HepG2 (cell line): ENCODE data around the gene ZNF207. TPM values are rescaled to one million over a fixed set of nuclear protein-coding genes. Genes with fewer than 3 reads are reported as not detected.

Experiments
- ATAC-seq: fragments of 200-7000 bp; cut with Tn5 transposase; 3 replicates; pipeline ENCODE4 v1.9.1; 2020; ENCODE audit warnings: mild to moderate bottlenecking, moderate library complexity
- BruUV-seq: library from RNA; stranded (reverse); fragments of 400-500 nt; replicated peaks from 2 replicates; lab custom pipeline; 2021; lab: Mats Ljungman, UMichigan
- CTCF ChIA-PET: fragments of 300-600 bp; formaldehyde crosslinking; extraction: SDS; loops from one replicate; lab custom pipeline; 2021; ENCODE audit warnings: low total read pairs, inconsistent platforms, low intra/inter-chr PET ratio; lab: Yijun Ruan, JAX
- POLR2A ChIA-PET: fragments of 350-600 bp; sonication (Branson Sonifier 250); formaldehyde crosslinking; loops from one replicate; lab custom pipeline; 2020; ENCODE audit warnings: antibody characterized with exemption, inconsistent platforms; lab: Yijun Ruan, JAX
- DNase-seq: peaks from one replicate; pipeline ENCODE4 v3.0.0-alpha.2; 2015; ENCODE audit warnings: low spot score
- FAIRE-seq: peaks from 3 replicates; lab custom pipeline; 2011; peaks lifted over from hg19 to GRCh38; lab: Jason Lieb, UNC
- H2AFZ ChIP-seq: one replicate; pipeline ENCODE4 v1.6.1; 2011; ENCODE audit warnings: low read length, inconsistent platforms
- H3K27ac ChIP-seq: fragments of 300-600 bp; 3 replicates; pipeline ENCODE4 v1.8.0; 2011; ENCODE audit warnings: mixed run types, mild to moderate bottlenecking, mixed read lengths, low read length, inconsistent platforms; ENCODE audit not compliant: insufficient read depth; ENCODE audit errors: extremely low read length
- H3K27me3 ChIP-seq, 2 experiments: fragments of 200-600 bp in 1 of 2; 2 replicates in 1 of 2; 3 replicates in 1 of 2; pipeline versions ENCODE4 v1.6.0 to v1.8.0; 2011; ENCODE audit warnings: low read length in 2 of 2, mild to moderate bottlenecking in 2 of 2, moderate library complexity in 2 of 2, inconsistent platforms in 1 of 2; ENCODE audit not compliant: insufficient read depth in 2 of 2, control insufficient read depth in 1 of 2
- H3K36me3 ChIP-seq, 2 experiments: fragments of 200-600 bp in 1 of 2; replicated peaks in 1 of 2; 2 replicates in 1 of 2; 3 replicates in 1 of 2; pipeline versions ENCODE4 v1.5.1 to v1.8.0; 2011; ENCODE audit warnings: low read length in 2 of 2, inconsistent platforms in 1 of 2; ENCODE audit not compliant: insufficient read depth in 2 of 2, control insufficient read depth in 1 of 2
- H3K4me1 ChIP-seq: 2 replicates; pipeline ENCODE4 v1.5.1; 2012; ENCODE audit warnings: low read length, inconsistent platforms; ENCODE audit not compliant: insufficient read depth
- H3K4me2 ChIP-seq: 2 replicates; pipeline ENCODE4 v1.6.0; 2011; ENCODE audit warnings: low read depth, low read length, inconsistent platforms
- H3K4me3 ChIP-seq, 3 experiments: fragments of 200-600 bp in 1 of 3; sonication (generic), shearing (Covaris generic) in 1 of 3; replicated peaks in 1 of 3; 2 replicates each; pipeline ENCODE4 v1.5.1; 2011 to 2016; ENCODE audit warnings: low read length in 3 of 3, inconsistent platforms in 2 of 3, low read depth in 2 of 3, mild to moderate bottlenecking in 2 of 3, control low read depth in 1 of 3, mixed read lengths in 1 of 3; ENCODE audit not compliant: insufficient read depth in 1 of 3
- H3K79me2 ChIP-seq: one replicate; pipeline ENCODE4 v1.6.1; 2011; ENCODE audit warnings: low read length, inconsistent platforms; ENCODE audit not compliant: insufficient read depth
- H3K9ac ChIP-seq: 2 replicates; pipeline ENCODE4 v1.6.0; 2011; ENCODE audit warnings: mild to moderate bottlenecking, low read depth, low read length, inconsistent platforms; ENCODE audit not compliant: insufficient read depth
- H3K9me3 ChIP-seq: 2 replicates; pipeline ENCODE4 v1.5.1; 2012; ENCODE audit warnings: mild to moderate bottlenecking, low read length
- H4K20me1 ChIP-seq: 2 replicates; pipeline ENCODE4 v1.6.0; 2011; ENCODE audit warnings: inconsistent platforms, mild to moderate bottlenecking, low read length, moderate library complexity; ENCODE audit not compliant: insufficient read depth
- ATRX ChIP-seq: sonication (generic); formaldehyde crosslinking; IDR thresholded peaks from 2 replicates; pipeline ENCODE4 v1.4.0; 2020; ENCODE audit warnings: missing genetic modification reagents, borderline replicate concordance
- DPF2 ChIP-seq: sonication (generic); formaldehyde crosslinking; IDR thresholded peaks from 2 replicates; pipeline ENCODE4 v1.4.0; 2020; ENCODE audit warnings: mild to moderate bottlenecking, low read depth, missing genetic modification reagents, borderline replicate concordance
- FOXA1 ChIP-seq, 2 experiments: fragments of 450-650 bp in 1 of 2; sonication (generic) in 1 of 2; formaldehyde crosslinking in 1 of 2; IDR thresholded peaks; 2 replicates each; pipeline versions ENCODE4 v1.4.0 to v1.6.1; 2016 to 2020; ENCODE audit warnings: missing genetic modification reagents in 1 of 2
- KLF9 ChIP-seq: IDR thresholded peaks from 2 replicates; pipeline ENCODE4 v1.6.1; 2016; ENCODE audit warnings: low read depth
- NONO ChIP-seq, 2 experiments: fragments of 450-650 bp in 1 of 2; sonication (generic) in 1 of 2; formaldehyde crosslinking in 1 of 2; IDR thresholded peaks in 1 of 2; conservative IDR thresholded peaks in 1 of 2; 2 replicates each; pipeline versions ENCODE4 v1.6.1 to v1.8.0; 2017 to 2022; ENCODE audit warnings: mild to moderate bottlenecking in 1 of 2, missing genetic modification reagents in 1 of 2, moderate library complexity in 1 of 2
- SMAD1 ChIP-seq: sonication (generic); formaldehyde crosslinking; IDR thresholded peaks from 2 replicates; pipeline ENCODE4 v1.4.0; 2020; ENCODE audit warnings: missing genetic modification reagents, low read depth, mild to moderate bottlenecking, borderline replicate concordance
- SOX6 ChIP-seq, 2 experiments: fragments of 450-650 bp in 1 of 2; sonication (generic) in 1 of 2; formaldehyde crosslinking in 1 of 2; IDR thresholded peaks; 2 replicates each; pipeline versions ENCODE4 v1.4.0 to v1.6.1; 2017 to 2020; ENCODE audit warnings: antibody characterized with exemption in 1 of 2, mild to moderate bottlenecking in 1 of 2, missing genetic modification reagents in 1 of 2
- ZNF160 ChIP-seq: sonication (generic); formaldehyde crosslinking; IDR thresholded peaks from 2 replicates; pipeline ENCODE4 v1.8.0; 2022; ENCODE audit warnings: mild to moderate bottlenecking, inconsistent platforms, missing genetic modification reagents
- ZNF367 ChIP-seq: sonication (generic); formaldehyde crosslinking; IDR thresholded peaks from 2 replicates; pipeline ENCODE4 v1.4.0; 2020; ENCODE audit warnings: missing genetic modification reagents, borderline replicate concordance
- ZNF672 ChIP-seq: sonication (generic); formaldehyde crosslinking; IDR thresholded peaks from 2 replicates; pipeline ENCODE4 v1.8.1; 2022; ENCODE audit warnings: missing genetic modification reagents
- ZSCAN25 ChIP-seq: sonication (generic); formaldehyde crosslinking; IDR thresholded peaks from 2 replicates; pipeline ENCODE4 v1.8.0; 2022; ENCODE audit warnings: mild to moderate bottlenecking, missing genetic modification reagents
- WGBS: methylation state at CpG from one replicate; pipeline ENCODE4 v1.1.6; 2017; ENCODE audit warnings: low lambda C conversion rate; 5-methylcytosine and 5-hydroxymethylcytosine counted together
- in situ Hi-C: cut with HindIII; loops from 2 replicates; pipeline ENCODE4 v1.10.0; 2017; ENCODE audit warnings: low pct_unique_long_range_greater_than_20kb; ENCODE audit not compliant: extremely low pct_ligation_motif_present
- intact Hi-C: fragments of 100-400 bp; cut with micrococcal nuclease; formaldehyde crosslinking; loops from one replicate; pipeline ENCODE4 v1.10.0; 2022; ENCODE audit not compliant: unreplicated experiment
- polyA plus RNA-seq, 8 experiments: library from polyadenylated mRNA; depleted of rRNA in 3 of 8; stranded (reverse) in 7 of 8; unstranded in 1 of 8; fragments of >200 nt; fragmentation: Illumina TruSeq in 4 of 8; extraction: Trizol in 4 of 8; gene quantifications; 2 replicates each; pipeline versions ENCODE4 v1.2.1 to v1.2.3, GENCODE V29; 2011 to 2016; ENCODE audit warnings: low read depth in 4 of 8, missing spikeins in 1 of 8, mixed read lengths in 1 of 8; ENCODE audit not compliant: insufficient read depth in 1 of 8
- total RNA-seq, 5 experiments: library from RNA; depleted of rRNA; stranded (reverse); fragments of >200 nt; fragmentation: Illumina TruSeq; extraction: Trizol; gene quantifications; 2 replicates each; pipeline ENCODE4 v1.2.3, GENCODE V29; 2016; ENCODE audit warnings: low read depth in 1 of 5
- TF ChIP-seq, protein P1 (sequence below): sonication (generic); formaldehyde crosslinking; IDR thresholded peaks from 2 replicates; pipeline ENCODE4 v1.5.0; 2020; ENCODE audit warnings: missing genetic modification reagents, mild to moderate bottlenecking, borderline replicate concordance
- TF ChIP-seq, protein P2 (sequence below): IDR thresholded peaks from 2 replicates; pipeline ENCODE4 v1.6.1; 2012; ENCODE audit warnings: inconsistent platforms
- TF ChIP-seq, protein P3 (sequence below): sonication (generic); formaldehyde crosslinking; IDR thresholded peaks from 2 replicates; pipeline ENCODE4 v1.4.0; 2020; ENCODE audit warnings: missing genetic modification reagents, borderline replicate concordance

Gene ZNF207
- total and polyA plus RNA-seq, 2 of the 13 experiments (the other 11 are each of a cell fraction or from before 2014, with no cell fraction given): 150 to 164 TPM

DNA sequence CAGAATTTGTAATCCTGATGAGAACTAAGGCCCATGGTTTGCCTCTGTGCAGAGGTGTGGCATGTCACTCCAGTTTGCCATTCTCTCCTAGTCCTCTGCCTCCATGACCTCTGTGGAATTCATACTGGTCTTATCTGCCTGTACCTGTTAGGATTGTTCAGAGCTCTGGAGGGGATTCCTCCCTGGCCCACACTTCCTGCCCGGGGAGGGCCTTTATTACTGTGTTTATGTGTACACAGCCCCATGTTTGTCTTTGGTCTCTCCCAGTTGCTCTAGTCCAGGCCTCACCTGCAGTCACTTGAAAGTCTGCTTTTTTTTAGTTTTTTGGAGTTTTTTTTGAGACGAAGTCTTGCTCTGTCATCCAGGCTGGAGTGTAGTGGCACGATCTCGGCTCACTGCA lies 47.9 kb upstream of the ZNF207 start (continued):
- TF ChIP-seq FOXA1 (IDR thresholded peaks at IDR 0.05) (no peak), FOXA1 (CRISPR knock-in tag; IDR thresholded peaks at IDR 0.05) (peak; percentile 57), SOX6 (IDR thresholded peaks at IDR 0.05) (no peak), SOX6 (CRISPR knock-in tag; IDR thresholded peaks at IDR 0.05) (peak; percentile 30; the same call in 1 of the 2 replicates)

DNA sequence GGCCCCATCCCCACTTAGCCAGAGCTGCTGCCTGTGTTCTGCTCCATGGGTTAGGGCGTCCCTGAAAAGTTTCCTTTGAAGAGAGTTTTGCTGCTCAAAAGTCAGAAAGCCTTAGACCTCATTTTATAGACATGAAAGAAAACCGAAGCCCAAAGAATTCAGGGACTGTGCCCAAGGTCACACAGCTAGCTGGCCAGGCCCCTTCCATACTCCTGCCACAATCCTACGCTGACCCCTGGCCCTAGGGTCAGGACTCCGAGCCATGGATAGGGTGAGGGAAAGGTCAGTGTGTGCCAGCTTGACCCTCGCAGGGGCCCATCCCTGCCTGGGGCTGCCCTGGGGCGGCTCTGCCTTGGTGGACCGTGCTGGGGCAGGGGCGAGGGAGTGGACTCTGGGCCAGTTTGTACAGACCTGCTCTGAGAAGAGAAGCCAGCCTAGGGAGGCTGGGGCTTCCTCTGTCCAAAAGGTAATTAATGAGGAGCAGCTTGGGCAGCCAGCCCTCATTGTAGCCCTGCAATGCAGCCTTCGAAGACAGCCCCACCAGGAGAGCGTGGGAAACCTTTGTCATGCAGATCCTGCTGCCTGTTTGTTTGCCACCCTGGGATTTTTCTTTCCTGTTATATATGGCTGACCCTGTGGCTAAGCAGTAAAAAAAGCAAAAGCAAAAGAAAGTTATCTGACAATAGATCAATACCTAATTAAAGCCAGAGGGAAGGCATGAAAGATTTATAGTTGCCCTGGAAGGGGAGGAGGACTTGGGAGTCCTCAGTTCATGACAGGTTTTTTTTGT lies 46.9 kb upstream of the ZNF207 start:
- Histone ChIP-seq H3K27ac (peak overlapping the region; percentile 87), H3K9me3 (no peaks in the 10 kb centered on the region), H3K36me3 (no peaks in the 10 kb centered on the region), H3K27me3 (peaks cover 0 to 1% of the 10 kb centered on the region in 2 experiments; a peak in 2 of 5 replicates), H3K4me2 (peak overlapping the region; percentile 74), H3K4me3 (peak overlapping the region in 1 of 3 experiments; percentile 35; a peak in 1 of 6 replicates), H3K79me2 (no peaks in the 10 kb centered on the region), H2AFZ (no peak overlapping the region), H4K20me1 (no peaks in the 10 kb centered on the region), H3K9ac (peak overlapping the region; percentile 14; the same call in 1 of the 2 replicates), H3K4me1 (peaks cover 55% of the 10 kb centered on the region)
- in situ Hi-C loops: no loop called here
- ATAC-seq (peak; percentile 87), DNase-seq (peak; percentile 84), FAIRE-seq (peak; percentile 81)
- intact Hi-C loops: loop anchor here (5.0 kb wide), 1 partner anchor 51 kb away; no protein-coding TSS in a partner anchor
- BruUV-seq: no TSS peak
- WGBS: 0% methylated on average over 7 of the region's 10 CpGs
- ChIA-PET POLR2A (no interaction called here), CTCF (no interaction called here)
- TF ChIP-seq, protein P1, sequence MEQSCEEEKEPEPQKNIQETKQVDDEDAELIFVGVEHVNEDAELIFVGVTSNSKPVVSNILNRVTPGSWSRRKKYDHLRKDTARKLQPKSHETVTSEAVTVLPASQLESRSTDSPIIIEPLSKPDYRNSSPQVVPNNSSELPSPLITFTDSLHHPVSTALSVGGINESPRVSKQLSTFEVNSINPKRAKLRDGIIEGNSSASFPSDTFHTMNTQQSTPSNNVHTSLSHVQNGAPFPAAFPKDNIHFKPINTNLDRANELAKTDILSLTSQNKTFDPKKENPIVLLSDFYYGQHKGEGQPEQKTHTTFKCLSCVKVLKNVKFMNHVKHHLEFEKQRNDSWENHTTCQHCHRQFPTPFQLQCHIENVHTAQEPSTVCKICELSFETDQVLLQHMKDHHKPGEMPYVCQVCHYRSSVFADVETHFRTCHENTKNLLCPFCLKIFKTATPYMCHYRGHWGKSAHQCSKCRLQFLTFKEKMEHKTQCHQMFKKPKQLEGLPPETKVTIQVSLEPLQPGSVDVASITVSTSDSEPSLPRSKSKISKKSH (CRISPR knock-in tag): peak; percentile 55; the same call in 1 of the 2 replicates
- no peak for TF ChIP-seq KLF9
- TF ChIP-seq, protein P2, sequence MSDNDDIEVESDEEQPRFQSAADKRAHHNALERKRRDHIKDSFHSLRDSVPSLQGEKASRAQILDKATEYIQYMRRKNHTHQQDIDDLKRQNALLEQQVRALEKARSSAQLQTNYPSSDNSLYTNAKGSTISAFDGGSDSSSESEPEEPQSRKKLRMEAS: peak; percentile 44
- TF ChIP-seq DPF2 (CRISPR knock-in tag): peak; percentile 73; the same call in 1 of the 2 replicates
- TF ChIP-seq ATRX (CRISPR knock-in tag): no peak
- TF ChIP-seq ZNF367: no peak
- no peak for TF ChIP-seq ZNF160 (CRISPR knock-in tag)
- 0 out of 2 replicates have a peak, but pooled peaks have one; percentile 20 for TF ChIP-seq SMAD1 (CRISPR knock-in tag)
- no peak for TF ChIP-seq NONO (IDR thresholded peaks at IDR 0.05)
- 0 out of 2 replicates have a peak, but pooled peaks have one; percentile 13 for TF ChIP-seq NONO (CRISPR knock-in tag; conservative IDR thresholded peaks at IDR 0.05)
- peak; percentile 93 for TF ChIP-seq ZSCAN25 (CRISPR knock-in tag)
- TF ChIP-seq, protein P3, sequence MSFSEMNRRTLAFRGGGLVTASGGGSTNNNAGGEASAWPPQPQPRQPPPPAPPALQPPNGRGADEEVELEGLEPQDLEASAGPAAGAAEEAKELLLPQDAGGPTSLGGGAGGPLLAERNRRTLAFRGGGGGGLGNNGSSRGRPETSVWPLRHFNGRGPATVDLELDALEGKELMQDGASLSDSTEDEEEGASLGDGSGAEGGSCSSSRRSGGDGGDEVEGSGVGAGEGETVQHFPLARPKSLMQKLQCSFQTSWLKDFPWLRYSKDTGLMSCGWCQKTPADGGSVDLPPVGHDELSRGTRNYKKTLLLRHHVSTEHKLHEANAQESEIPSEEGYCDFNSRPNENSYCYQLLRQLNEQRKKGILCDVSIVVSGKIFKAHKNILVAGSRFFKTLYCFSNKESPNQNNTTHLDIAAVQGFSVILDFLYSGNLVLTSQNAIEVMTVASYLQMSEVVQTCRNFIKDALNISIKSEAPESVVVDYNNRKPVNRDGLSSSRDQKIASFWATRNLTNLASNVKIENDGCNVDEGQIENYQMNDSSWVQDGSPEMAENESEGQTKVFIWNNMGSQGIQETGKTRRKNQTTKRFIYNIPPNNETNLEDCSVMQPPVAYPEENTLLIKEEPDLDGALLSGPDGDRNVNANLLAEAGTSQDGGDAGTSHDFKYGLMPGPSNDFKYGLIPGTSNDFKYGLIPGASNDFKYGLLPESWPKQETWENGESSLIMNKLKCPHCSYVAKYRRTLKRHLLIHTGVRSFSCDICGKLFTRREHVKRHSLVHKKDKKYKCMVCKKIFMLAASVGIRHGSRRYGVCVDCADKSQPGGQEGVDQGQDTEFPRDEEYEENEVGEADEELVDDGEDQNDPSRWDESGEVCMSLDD: peak; percentile 80; the same call in 1 of the 2 replicates
- TF ChIP-seq ZNF672 (CRISPR knock-in tag): no peak
